HCT116 (cell line): ENCODE data around the gene SLC25A47.

Experiments used
- ATF3 ChIP-seq: IDR thresholded peaks from 2 replicates; pipeline ENCODE4 v1.6.1; 2012
- CTCF ChIP-seq, 3 experiments: fragments of 200-600 bp in 1 of 3; sonication (generic) in 1 of 3; IDR thresholded peaks in 2 of 3; conservative IDR thresholded peaks in 1 of 3; 2 replicates each; pipeline ENCODE4 v1.5.1; 2012 to 2017; ENCODE audit warnings: low read depth in 2 of 3, low read length in 2 of 3, antibody characterized with exemption in 1 of 3, borderline replicate concordance in 1 of 3, control low read depth in 1 of 3, mild to moderate bottlenecking in 1 of 3, mixed read lengths in 1 of 3, mixed run types in 1 of 3, moderate library complexity in 1 of 3; ENCODE audit not compliant: insufficient read depth in 1 of 3
- EGR1 ChIP-seq: IDR thresholded peaks from 2 replicates; pipeline ENCODE4 v1.6.1; 2012; ENCODE audit warnings: low read depth
- POLR2A ChIP-seq: IDR thresholded peaks from 2 replicates; pipeline ENCODE4 v1.7.0; 2011; ENCODE audit warnings: borderline replicate concordance; ENCODE audit not compliant: insufficient read depth, insufficient read length; ENCODE audit errors: extremely low read depth
- POLR2AphosphoS5 ChIP-seq: IDR thresholded peaks from 2 replicates; pipeline ENCODE4 v1.6.1; 2011; ENCODE audit warnings: mild to moderate bottlenecking, low read depth, low read length, moderate library complexity
- SP1 ChIP-seq: IDR thresholded peaks from 2 replicates; pipeline ENCODE4 v1.6.1; 2012; ENCODE audit warnings: low read depth
- YY1 ChIP-seq: IDR thresholded peaks from 2 replicates; pipeline ENCODE4 v1.6.1; 2011; ENCODE audit warnings: low read length, low read depth, moderate library complexity, mild to moderate bottlenecking; ENCODE audit not compliant: insufficient replicate concordance; ENCODE audit errors: extremely low read depth
- ZFX ChIP-seq: fragments of 450-650 bp; IDR thresholded peaks from 2 replicates; pipeline ENCODE4 v1.6.1; 2017
- ZNF274 ChIP-seq: fragments of 200-500 bp; sonication (Bioruptor generic); IDR thresholded peaks from 2 replicates; pipeline ENCODE4 v1.6.1; 2014; ENCODE audit warnings: mild to moderate bottlenecking, low read depth, low read length, inconsistent platforms

- no peak for TF ChIP-seq ZFX
- TF ChIP-seq ATF3 = no peak
- no peak for TF ChIP-seq EGR1
- TF ChIP-seq CTCF (IDR thresholded peaks at IDR 0.05 in 2 of 3, conservative IDR thresholded peaks at IDR 0.05 in 1 of 3; ENCODE audit: borderline replicate concordance in 1 of 3, insufficient read depth in 1 of 3, low read depth in 2 of 3, low read length in 2 of 3) = no peak
- no peak for TF ChIP-seq POLR2A
- TF ChIP-seq SP1 = no peak
- TF ChIP-seq ZNF274 = no peak
- no peak for TF ChIP-seq YY1
- no peak for TF ChIP-seq POLR2AphosphoS5
Measured at GRCh38 chr14:100361626-100362025, 38.5 kb downstream of the SLC25A47 start.
